ENCODE data around the gene RGCC. TPM values are rescaled to one million over a fixed set of nuclear protein-coding genes. Genes with fewer than 3 reads are reported as not detected.

Gene RGCC
- total and polyA plus RNA-seq, 2 of the 4 experiments (the other 2 are of a cell fraction): 7.5 to 7.6 TPM

DNA sequence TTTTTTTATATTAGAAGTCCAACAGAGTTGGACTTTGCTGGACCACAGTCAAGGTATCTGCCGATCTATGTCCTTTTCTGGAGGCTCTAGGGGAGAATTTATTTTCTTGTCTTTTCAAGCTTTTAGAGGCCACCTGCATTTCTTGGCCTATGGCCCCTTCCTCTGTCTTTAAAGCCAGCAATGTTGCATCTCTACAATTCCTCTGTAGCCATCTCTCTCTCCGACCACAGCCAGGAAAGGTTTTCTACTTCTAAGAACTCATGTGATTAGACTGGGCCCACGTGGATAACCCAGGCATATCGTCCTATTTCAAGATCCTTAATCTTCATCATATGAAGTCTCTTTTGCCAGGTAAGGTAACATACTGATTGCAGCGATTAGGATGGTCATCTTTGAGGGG, 43.5 kb upstream of the RGCC start:
- H3K4me2 ChIP-seq (ENCODE audit: low read depth, low read length): no peak overlapping the region
- H4K8ac ChIP-seq (ENCODE audit: low read depth in 2 of 2, low read length in 2 of 2): no peak overlapping the region
- ATAC-seq (ENCODE audit: low read depth) (no peak), DNase-seq (no peak)
- no peak overlapping the region for H2AFZ ChIP-seq (replicated peaks; ENCODE audit: low read length, poor library complexity)
- no peak overlapping the region for H2AK9ac ChIP-seq (replicated peaks; ENCODE audit: low read depth, low read length, poor library complexity)
- no peak overlapping the region for H3K23ac ChIP-seq (ENCODE audit: low read depth, low read length)
- H3K27me3 ChIP-seq (ENCODE audit: control insufficient read depth, insufficient read depth, low read length): no peaks in the 10 kb centered on the region
- in situ Hi-C loops (cut with MboI; ENCODE audit: low sequenced_read_pairs) (no loop called here), dilution Hi-C loops (cut with HindIII; ENCODE audit: low sequenced_read_pairs, unreplicated experiment) (no loop called here), intact Hi-C loops (cut with micrococcal nuclease) (loop anchor here (5.0 kb wide), 1 partner anchor 628 kb away; no protein-coding TSS in a partner anchor)
- no peak overlapping the region for H3K56ac ChIP-seq (ENCODE audit: extremely low read depth, insufficient read depth, low read length)
- H2BK5ac ChIP-seq (ENCODE audit: low read depth, low read length, poor library complexity, severe bottlenecking): no peak overlapping the region
- no peak overlapping the region for H3K27ac ChIP-seq (ENCODE audit: insufficient read depth, low read length)
- CTCF ChIA-PET: interaction anchor here (1.4 kb wide), 1 partner anchor 239 kb away, joined by 3 read pairs; no protein-coding TSS in a partner anchor
- peaks cover 2% of the 10 kb centered on the region for H3K4me1 ChIP-seq (ENCODE audit: control insufficient read depth, insufficient read depth, low read length)
- H3K18ac ChIP-seq (ENCODE audit: low read depth, low read length): no peak overlapping the region
- no peak overlapping the region for H4K91ac ChIP-seq (ENCODE audit: insufficient read depth, low read depth, low read length)
- no peaks in the 10 kb centered on the region for H3K79me1 ChIP-seq (ENCODE audit: low read depth in 1 of 2, low read length in 2 of 2)
- no peak overlapping the region for H3K9ac ChIP-seq (ENCODE audit: low read depth, low read length)
- H4K5ac ChIP-seq (ENCODE audit: low read depth, low read length): no peak overlapping the region
- H2BK15ac ChIP-seq (ENCODE audit: low read depth, low read length): no peak overlapping the region
- WGBS, 2 experiments (ENCODE audit: extremely low coverage in 2 of 2, insufficient read length in 1 of 2): 100% methylated on average over 1 of the region's 5 CpGs; no CpG with 5 or more reads in 1 of the 2 experiments
- H4K20me1 ChIP-seq (ENCODE audit: insufficient read depth, low read length): no peaks in the 10 kb centered on the region
- no peaks in the 10 kb centered on the region for H3K36me3 ChIP-seq (ENCODE audit: control insufficient read depth, insufficient read depth, low read length)
- TF ChIP-seq CHD1 (IDR thresholded peaks at IDR 0.05; ENCODE audit: low read depth, low read length) (no peak), RAD21 (IDR thresholded peaks at IDR 0.05; ENCODE audit: low read length) (no peak), SMC3 (IDR thresholded peaks at IDR 0.05; ENCODE audit: low read depth, low read length) (no peak), RCOR1 (IDR thresholded peaks at IDR 0.05; ENCODE audit: insufficient replicate concordance, low read length) (no peak), MAFK (IDR thresholded peaks at IDR 0.05; ENCODE audit: low read depth, low read length) (no peak), RFX5 (IDR thresholded peaks at IDR 0.05; ENCODE audit: low read depth, low read length) (no peak), CEBPB (IDR thresholded peaks at IDR 0.05; ENCODE audit: low read depth, low read length) (no peak), MXI1 (IDR thresholded peaks at IDR 0.05; ENCODE audit: borderline replicate concordance, low read depth, low read length) (no peak), POLR2A (IDR thresholded peaks at IDR 0.05; ENCODE audit: low read depth, low read length) (no peak), MAZ (IDR thresholded peaks at IDR 0.05; ENCODE audit: borderline replicate concordance, low read depth, low read length) (no peak), FOS (IDR thresholded peaks at IDR 0.05; ENCODE audit: low read depth, low read length) (no peak), BHLHE40 (IDR thresholded peaks at IDR 0.05; ENCODE audit: low read depth, low read length) (no peak)
- TF ChIP-seq, protein P1, sequence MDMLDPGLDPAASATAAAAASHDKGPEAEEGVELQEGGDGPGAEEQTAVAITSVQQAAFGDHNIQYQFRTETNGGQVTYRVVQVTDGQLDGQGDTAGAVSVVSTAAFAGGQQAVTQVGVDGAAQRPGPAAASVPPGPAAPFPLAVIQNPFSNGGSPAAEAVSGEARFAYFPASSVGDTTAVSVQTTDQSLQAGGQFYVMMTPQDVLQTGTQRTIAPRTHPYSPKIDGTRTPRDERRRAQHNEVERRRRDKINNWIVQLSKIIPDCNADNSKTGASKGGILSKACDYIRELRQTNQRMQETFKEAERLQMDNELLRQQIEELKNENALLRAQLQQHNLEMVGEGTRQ (IDR thresholded peaks at IDR 0.05; ENCODE audit: low read depth, low read length): no peak
- TF ChIP-seq, protein P2, sequence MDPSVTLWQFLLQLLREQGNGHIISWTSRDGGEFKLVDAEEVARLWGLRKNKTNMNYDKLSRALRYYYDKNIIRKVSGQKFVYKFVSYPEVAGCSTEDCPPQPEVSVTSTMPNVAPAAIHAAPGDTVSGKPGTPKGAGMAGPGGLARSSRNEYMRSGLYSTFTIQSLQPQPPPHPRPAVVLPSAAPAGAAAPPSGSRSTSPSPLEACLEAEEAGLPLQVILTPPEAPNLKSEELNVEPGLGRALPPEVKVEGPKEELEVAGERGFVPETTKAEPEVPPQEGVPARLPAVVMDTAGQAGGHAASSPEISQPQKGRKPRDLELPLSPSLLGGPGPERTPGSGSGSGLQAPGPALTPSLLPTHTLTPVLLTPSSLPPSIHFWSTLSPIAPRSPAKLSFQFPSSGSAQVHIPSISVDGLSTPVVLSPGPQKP (IDR thresholded peaks at IDR 0.05; ENCODE audit: borderline replicate concordance, low read depth, low read length): no peak
- POLR2A ChIA-PET (ENCODE audit: unreplicated experiment): interaction anchor here (0.6 kb wide), 1 partner anchor 57 kb away, joined by 3 read pairs; no protein-coding TSS in a partner anchor
- 0 out of 2 replicates have a peak overlapping the region, but pooled peaks have one; percentile 25 for H2BK20ac ChIP-seq (ENCODE audit: low read depth, low read length)
- no peak overlapping the region for H3K4me3 ChIP-seq (ENCODE audit: insufficient read depth, low read depth, low read length)
- H2BK120ac ChIP-seq (ENCODE audit: low read depth, low read length): no peak overlapping the region
- no peak overlapping the region for H3K14ac ChIP-seq (replicated peaks; ENCODE audit: low read depth, low read length)
- no peak overlapping the region for H3K4ac ChIP-seq (ENCODE audit: low read depth, low read length)
- H3K9me1 ChIP-seq (ENCODE audit: insufficient read depth, low read length): no peaks in the 10 kb centered on the region
- H2AK5ac ChIP-seq (ENCODE audit: low read depth, low read length): no peak overlapping the region
- no TSS peak for BruUV-seq (replicated peaks)
- H3K9me3 ChIP-seq (ENCODE audit: control insufficient read depth, insufficient read depth, low read length): peaks cover 6% of the 10 kb centered on the region
